Activated CD4-positive, alpha-beta T cell treated with anti-CD3 and anti-CD28 coated beads, Interleukin-2, amount 10 ng/mL, durations not matched to agents 24 days and 14 days (primary cell): ENCODE results near the gene BNC1. TPM values are rescaled to one million over a fixed set of nuclear protein-coding genes. Genes with fewer than 3 reads are reported as not detected.
"Not testable (repeated sequence)": the region's sequence is repeated elsewhere in the genome, so short reads cannot be mapped to it uniquely, and the experiment has no call there.

Experiments used
- DNase-seq: peaks from one replicate; pipeline ENCODE4 v3.0.0; 2022
- H3K27ac Mint-ChIP-seq: one replicate; pipeline ENCODE4 v1.8.0; 2022; ENCODE audit warnings: mild to moderate bottlenecking, mixed read lengths
- H3K27me3 Mint-ChIP-seq: one replicate; pipeline ENCODE4 v1.8.0; 2022; ENCODE audit warnings: mixed read lengths
- H3K36me3 Mint-ChIP-seq: one replicate; pipeline ENCODE4 v1.8.0; 2022; ENCODE audit warnings: low read depth, mild to moderate bottlenecking, mixed read lengths
- H3K4me1 Mint-ChIP-seq: one replicate; pipeline ENCODE4 v1.8.0; 2021; ENCODE audit warnings: mixed read lengths
- H3K4me3 Mint-ChIP-seq: one replicate; pipeline ENCODE4 v1.8.0; 2022; ENCODE audit warnings: mild to moderate bottlenecking, moderate library complexity, mixed read lengths
- H3K9me3 Mint-ChIP-seq: one replicate; pipeline ENCODE4 v1.8.0; 2021; ENCODE audit warnings: mixed read lengths
- intact Hi-C: fragments of 100-400 bp; cut with micrococcal nuclease; formaldehyde crosslinking; loops from one replicate; pipeline ENCODE4 v1.15.1; 2023
- total RNA-seq: library from RNA; stranded (reverse); gene quantifications from 2 replicates; pipeline ENCODE4 v1.2.3, GENCODE V29; 2022

BNC1 gene
- total RNA-seq, 1 donor from 2014 or later = not detected

- H3K27me3 Mint-ChIP-seq = peaks cover 45% of the 10 kb centered on the region
- DNase-seq = no peak
- no peaks in the 10 kb centered on the region for H3K4me1 Mint-ChIP-seq
- H3K36me3 Mint-ChIP-seq = no peaks in the 10 kb centered on the region
- H3K9me3 Mint-ChIP-seq = no peaks in the 10 kb centered on the region
- H3K4me3 Mint-ChIP-seq = no peak overlapping the region
- no peak overlapping the region for H3K27ac Mint-ChIP-seq
- intact Hi-C loops = no loop called here
Measured at GRCh38 chr15:83250781-83251180, 33.7 kb downstream of the BNC1 start.

- H3K9me3 Mint-ChIP-seq = peaks cover 5% of the 10 kb centered on the region
- intact Hi-C loops = loop anchor here (2.0 to 5.0 kb wide), 3 partner anchors 133 to 323 kb away; partner anchors contain the start of gene C15orf40
- H3K27ac Mint-ChIP-seq = no peak overlapping the region
- H3K27me3 Mint-ChIP-seq = peaks cover 47% of the 10 kb centered on the region
- H3K4me3 Mint-ChIP-seq = no peak overlapping the region
- DNase-seq = no peak
- no peaks in the 10 kb centered on the region for H3K4me1 Mint-ChIP-seq
- no peaks in the 10 kb centered on the region for H3K36me3 Mint-ChIP-seq
Measured at GRCh38 chr15:83249030-83249343, 35.5 kb downstream of the BNC1 start.

- no peak overlapping the region for H3K4me3 Mint-ChIP-seq
- H3K4me1 Mint-ChIP-seq = no peaks in the 10 kb centered on the region
- H3K27me3 Mint-ChIP-seq = peaks cover 51% of the 10 kb centered on the region
- no peak overlapping the region for H3K27ac Mint-ChIP-seq
- peak; percentile 84 for DNase-seq
- H3K36me3 Mint-ChIP-seq = no peaks in the 10 kb centered on the region
- intact Hi-C loops = loop anchor here (1.0 to 5.0 kb wide), 5 partner anchors 134 to 324 kb away; partner anchors contain the start of gene C15orf40
- H3K9me3 Mint-ChIP-seq = peaks cover 5% of the 10 kb centered on the region
Measured at GRCh38 chr15:83248151-83249029, 36.1 kb downstream of the BNC1 start.

- Mint-ChIP-seq H3K36me3 (no peaks in the 10 kb centered on the region), H3K4me1 (no peaks in the 10 kb centered on the region), H3K9me3 (peaks cover 5% of the 10 kb centered on the region), H3K27ac (no peak overlapping the region), H3K27me3 (peaks cover 46% of the 10 kb centered on the region), H3K4me3 (no peak overlapping the region)
- intact Hi-C loops = no loop called here
- no peak for DNase-seq
Measured at GRCh38 chr15:83243634-83244033, 40.8 kb downstream of the BNC1 start.

- peaks cover 7% of the 10 kb centered on the region for H3K27me3 Mint-ChIP-seq
- DNase-seq = no peak
- H3K27ac Mint-ChIP-seq = no peak overlapping the region
- intact Hi-C loops = no loop called here
- H3K4me3 Mint-ChIP-seq = no peak overlapping the region
- H3K9me3 Mint-ChIP-seq = peaks cover 3% of the 10 kb centered on the region
- no peaks in the 10 kb centered on the region for H3K4me1 Mint-ChIP-seq
- H3K36me3 Mint-ChIP-seq = no peaks in the 10 kb centered on the region
Measured at GRCh38 chr15:83230242-83230641, 54.2 kb downstream of the BNC1 start.

- Mint-ChIP-seq H3K4me1 (no peaks in the 10 kb centered on the region), H3K27ac (no peak overlapping the region), H3K4me3 (no peak overlapping the region), H3K9me3 (no peaks in the 10 kb centered on the region), H3K36me3 (no peaks in the 10 kb centered on the region), H3K27me3 (peaks cover 32% of the 10 kb centered on the region)
- intact Hi-C loops = no loop called here
- DNase-seq = no peak
Measured at GRCh38 chr15:83225449-83225848, 59.0 kb downstream of the BNC1 start.

GRCh38 chr15:83221781-83222180, 62.7 kb downstream of the BNC1 start:
- H3K9me3 Mint-ChIP-seq, H3K36me3 Mint-ChIP-seq, H3K4me3 Mint-ChIP-seq, H3K27ac Mint-ChIP-seq, intact Hi-C loops, DNase-seq: not testable (repeated sequence)
- peaks cover 12% of the 10 kb centered on the region for H3K4me1 Mint-ChIP-seq
- H3K27me3 Mint-ChIP-seq = peaks cover 43% of the 10 kb centered on the region

- Mint-ChIP-seq H3K27ac (no peak overlapping the region), H3K9me3 (peaks cover 12% of the 10 kb centered on the region), H3K36me3 (no peaks in the 10 kb centered on the region), H3K4me3 (no peak overlapping the region), H3K4me1 (peaks cover 12% of the 10 kb centered on the region), H3K27me3 (peaks cover 41% of the 10 kb centered on the region)
- intact Hi-C loops = no loop called here
- DNase-seq = no peak
Measured at GRCh38 chr15:83219026-83219425, 65.4 kb downstream of the BNC1 start.

- Mint-ChIP-seq H3K4me3 (no peak overlapping the region), H3K4me1 (peaks cover 12% of the 10 kb centered on the region), H3K36me3 (no peaks in the 10 kb centered on the region), H3K27me3 (peaks cover 34% of the 10 kb centered on the region), H3K9me3 (peaks cover 12% of the 10 kb centered on the region), H3K27ac (no peak overlapping the region)
- intact Hi-C loops = no loop called here
- no peak for DNase-seq
Measured at GRCh38 chr15:83215306-83215705, 69.2 kb downstream of the BNC1 start.

- H3K9me3 Mint-ChIP-seq = peaks cover 6% of the 10 kb centered on the region
- H3K36me3 Mint-ChIP-seq = no peaks in the 10 kb centered on the region
- intact Hi-C loops = no loop called here
- DNase-seq = no peak
- H3K4me3 Mint-ChIP-seq = no peak overlapping the region
- peaks cover 6% of the 10 kb centered on the region for H3K4me1 Mint-ChIP-seq
- H3K27ac Mint-ChIP-seq = no peak overlapping the region
- H3K27me3 Mint-ChIP-seq = peaks cover 27% of the 10 kb centered on the region
Measured at GRCh38 chr15:83210619-83211018, 73.8 kb downstream of the BNC1 start.

- H3K27ac Mint-ChIP-seq = no peak overlapping the region
Measured at GRCh38 chr15:83209333-83209732, 75.1 kb downstream of the BNC1 start.

GRCh38 chr15:83208367-83208661, 76.2 kb downstream of the BNC1 start:
- Mint-ChIP-seq H3K36me3 (peaks cover 5% of the 10 kb centered on the region), H3K27ac (peak overlapping the region; percentile 75), H3K27me3 (peaks cover 28% of the 10 kb centered on the region), H3K4me3 (no peak overlapping the region), H3K9me3 (no peaks in the 10 kb centered on the region), H3K4me1 (peaks cover 9% of the 10 kb centered on the region)
- intact Hi-C loops = loop anchor here (10.0 kb wide), 1 partner anchor 716 kb away; no protein-coding TSS in a partner anchor
- DNase-seq = no peak

More at GRCh38 chr15:83209333-83209732, 75.1 kb downstream of the BNC1 start:
- intact Hi-C loops = loop anchor here (10.0 kb wide), 1 partner anchor 715 kb away; no protein-coding TSS in a partner anchor
- no peak for DNase-seq
- Mint-ChIP-seq H3K4me3 (no peak overlapping the region), H3K9me3 (no peaks in the 10 kb centered on the region), H3K36me3 (peaks cover 3% of the 10 kb centered on the region), H3K4me1 (peaks cover 9% of the 10 kb centered on the region), H3K27me3 (peaks cover 30% of the 10 kb centered on the region)

GRCh38 chr15:83207660-83208366, 76.7 kb downstream of the BNC1 start, which contains the start of gene HDGFL3:
TSS of gene HDGFL3 (minus strand) at chr15:83207823. CDS start at chr15:83207414, 409 bp downstream.
- DNase-seq = peak; percentile 83
- H3K9me3 Mint-ChIP-seq = no peaks in the 10 kb centered on the region
- peaks cover 5% of the 10 kb centered on the region for H3K36me3 Mint-ChIP-seq
- peak within 1 kb of the TSS; percentile 90 for H3K4me3 Mint-ChIP-seq
- peaks cover 11% of the 10 kb centered on the region for H3K4me1 Mint-ChIP-seq
- H3K27ac Mint-ChIP-seq = peak within 1 kb of the TSS; percentile 91
- peaks cover 28% of the 10 kb centered on the region for H3K27me3 Mint-ChIP-seq
- intact Hi-C loops = loop anchor here (1.0 to 10.0 kb wide), 3 partner anchors 99 to 717 kb away; partner anchors contain the start of gene C15orf40
